Measurements from ENCODE around the gene ERG. TPM values are rescaled to one million over a fixed set of nuclear protein-coding genes. Genes with fewer than 3 reads are reported as not detected.

Gene ERG
- polyA plus RNA-seq, 2 of the 4 experiments (the other 2 are of a cell fraction), result not detected

DNA sequence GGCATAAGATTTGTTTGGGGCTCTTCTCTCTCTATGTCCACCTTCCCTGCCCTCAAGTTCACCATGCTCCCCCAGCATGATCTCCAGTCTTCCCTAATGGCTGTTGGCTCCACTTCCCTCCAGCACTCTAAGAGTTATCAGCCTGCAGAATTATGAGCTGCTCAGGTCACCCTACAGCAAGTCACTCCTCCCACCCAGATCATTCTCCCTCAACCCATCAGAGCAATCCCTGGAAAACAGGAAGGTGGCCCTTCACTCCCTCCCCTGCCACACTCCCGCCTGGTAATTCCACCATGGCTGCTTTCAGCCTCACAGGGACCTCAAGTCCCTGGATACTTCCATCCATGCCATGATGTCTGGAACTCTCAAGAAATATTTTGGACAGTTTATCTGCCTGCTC lies 137.0 kb downstream of the ERG start (continued):
- no peak for TF ChIP-seq REST (IDR thresholded peaks at IDR 0.05)
- TF ChIP-seq USF2 (IDR thresholded peaks at IDR 0.05), result no peak
- TF ChIP-seq EHF (CRISPR knock-in tag; IDR thresholded peaks at IDR 0.05), result no peak
- no peak for TF ChIP-seq KDM1A (IDR thresholded peaks at IDR 0.05; ENCODE audit: low read depth)
- no peak for TF ChIP-seq MAZ (IDR thresholded peaks at IDR 0.05; ENCODE audit: borderline replicate concordance, low read depth, low read length)
- TF ChIP-seq, protein P1, sequence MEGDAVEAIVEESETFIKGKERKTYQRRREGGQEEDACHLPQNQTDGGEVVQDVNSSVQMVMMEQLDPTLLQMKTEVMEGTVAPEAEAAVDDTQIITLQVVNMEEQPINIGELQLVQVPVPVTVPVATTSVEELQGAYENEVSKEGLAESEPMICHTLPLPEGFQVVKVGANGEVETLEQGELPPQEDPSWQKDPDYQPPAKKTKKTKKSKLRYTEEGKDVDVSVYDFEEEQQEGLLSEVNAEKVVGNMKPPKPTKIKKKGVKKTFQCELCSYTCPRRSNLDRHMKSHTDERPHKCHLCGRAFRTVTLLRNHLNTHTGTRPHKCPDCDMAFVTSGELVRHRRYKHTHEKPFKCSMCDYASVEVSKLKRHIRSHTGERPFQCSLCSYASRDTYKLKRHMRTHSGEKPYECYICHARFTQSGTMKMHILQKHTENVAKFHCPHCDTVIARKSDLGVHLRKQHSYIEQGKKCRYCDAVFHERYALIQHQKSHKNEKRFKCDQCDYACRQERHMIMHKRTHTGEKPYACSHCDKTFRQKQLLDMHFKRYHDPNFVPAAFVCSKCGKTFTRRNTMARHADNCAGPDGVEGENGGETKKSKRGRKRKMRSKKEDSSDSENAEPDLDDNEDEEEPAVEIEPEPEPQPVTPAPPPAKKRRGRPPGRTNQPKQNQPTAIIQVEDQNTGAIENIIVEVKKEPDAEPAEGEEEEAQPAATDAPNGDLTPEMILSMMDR (IDR thresholded peaks at IDR 0.05), result no peak

- WGBS (ENCODE audit: missing lambda C conversion rate), result 64% methylated on average over 6 of the region's 7 CpGs
- ATAC-seq (no peak), DNase-seq (ENCODE audit: low read depth in 1 of 2, low spot score in 1 of 2) (no peak), FAIRE-seq (no peak)
- Histone ChIP-seq H3K9me3 (no peaks in the 10 kb centered on the region), H3K4me1 (peaks cover 10% of the 10 kb centered on the region), H3K27ac (no peak overlapping the region), H3K4me3 (no peak overlapping the region), H3K4me2 (no peak overlapping the region)
- CTCF ChIA-PET, result interaction anchor here (0.9 kb wide), 1 partner anchor 685 kb away, joined by 3 read pairs; no protein-coding TSS in a partner anchor
- TF ChIP-seq, protein P2, sequence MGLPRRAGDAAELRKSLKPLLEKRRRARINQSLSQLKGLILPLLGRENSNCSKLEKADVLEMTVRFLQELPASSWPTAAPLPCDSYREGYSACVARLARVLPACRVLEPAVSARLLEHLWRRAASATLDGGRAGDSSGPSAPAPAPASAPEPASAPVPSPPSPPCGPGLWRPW (IDR thresholded peaks at IDR 0.05), result no peak
- TF ChIP-seq CBX8 (IDR thresholded peaks at IDR 0.05), result no peak
- no peak for TF ChIP-seq RCOR1 (IDR thresholded peaks at IDR 0.05; ENCODE audit: low read depth, low read length)
- no peak for TF ChIP-seq ZNF302 (CRISPR knock-in tag; IDR thresholded peaks at IDR 0.05)
- no peak for TF ChIP-seq POLR2AphosphoS2 (conservative IDR thresholded peaks at IDR 0.05; ENCODE audit: low read length)
- no peak for TF ChIP-seq SREBF2 (IDR thresholded peaks at IDR 0.05)
- TF ChIP-seq RFX5 (IDR thresholded peaks at IDR 0.05), result no peak
- no peak for TF ChIP-seq TFCP2L1 (CRISPR knock-in tag; IDR thresholded peaks at IDR 0.05)
- no peak for TF ChIP-seq PBX3 (IDR thresholded peaks at IDR 0.05)
- TF ChIP-seq HOXA7 (CRISPR knock-in tag; IDR thresholded peaks at IDR 0.05), result no peak
- TF ChIP-seq HMGXB4 (CRISPR knock-in tag; IDR thresholded peaks at IDR 0.05; ENCODE audit: borderline replicate concordance), result no peak
- no peak for TF ChIP-seq NFE2L2 (conservative IDR thresholded peaks at IDR 0.05; ENCODE audit: low read length)
- no peak for TF ChIP-seq JUN (IDR thresholded peaks at IDR 0.05)
- no peak for TF ChIP-seq ATOH8 (CRISPR knock-in tag; IDR thresholded peaks at IDR 0.05; ENCODE audit: low read depth)
- POLR2A ChIA-PET, result no interaction called here
Observed at GRCh38 chr21:38359835-38360234, 138.4 kb downstream of the ERG start.

All from A549 (cell line).